ENCODE measurements around the gene GRIN3B.
"Not testable (repeated sequence)": the region's sequence is repeated elsewhere in the genome, so short reads cannot be mapped to it uniquely, and the experiment has no call there.

GRIN3B gene

DNA sequence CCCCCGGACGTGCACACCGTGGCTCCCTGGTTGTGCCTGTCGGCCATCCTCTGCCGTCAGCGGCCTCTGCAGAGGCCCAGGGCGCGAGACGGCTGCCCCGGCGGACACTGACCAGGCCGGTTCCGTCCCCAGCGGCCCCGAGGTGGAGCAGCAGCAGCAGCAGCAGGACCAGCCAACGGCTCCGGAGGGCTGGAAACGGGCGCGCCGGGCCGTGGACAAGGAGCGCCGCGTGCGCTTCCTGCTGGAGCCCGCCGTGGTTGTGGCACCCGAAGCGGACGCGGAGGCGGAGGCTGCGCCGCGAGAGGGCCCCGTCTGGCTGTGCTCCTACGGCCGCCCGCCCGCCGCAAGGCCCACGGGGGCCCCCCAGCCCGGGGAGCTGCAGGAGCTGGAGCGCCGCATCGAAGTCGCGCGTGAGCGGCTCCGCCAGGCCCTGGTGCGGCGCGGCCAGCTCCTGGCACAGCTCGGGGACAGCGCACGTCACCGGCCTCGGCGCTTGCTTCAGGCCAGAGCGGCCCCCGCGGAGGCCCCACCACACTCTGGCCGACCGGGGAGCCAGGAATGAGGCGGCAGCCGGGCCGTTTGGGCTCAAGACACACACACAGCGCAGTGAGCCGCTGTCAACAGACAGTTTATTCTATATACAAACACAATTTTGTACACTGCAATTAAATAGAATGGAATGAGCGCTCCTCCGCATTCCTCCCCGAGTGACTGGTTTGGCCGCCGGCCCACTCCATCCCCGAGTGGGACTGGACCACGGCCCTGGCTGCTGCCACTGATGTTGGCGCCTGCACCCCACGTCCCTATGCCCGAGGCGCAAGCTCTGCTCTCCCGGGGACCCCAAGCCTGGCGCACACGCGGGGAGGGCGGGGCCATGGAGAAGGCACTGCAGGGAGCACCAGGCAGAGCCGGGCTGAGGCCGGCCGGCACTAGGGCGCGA lies 9.1 kb downstream of the GRIN3B start:
- no peak for DNase-seq

DNA sequence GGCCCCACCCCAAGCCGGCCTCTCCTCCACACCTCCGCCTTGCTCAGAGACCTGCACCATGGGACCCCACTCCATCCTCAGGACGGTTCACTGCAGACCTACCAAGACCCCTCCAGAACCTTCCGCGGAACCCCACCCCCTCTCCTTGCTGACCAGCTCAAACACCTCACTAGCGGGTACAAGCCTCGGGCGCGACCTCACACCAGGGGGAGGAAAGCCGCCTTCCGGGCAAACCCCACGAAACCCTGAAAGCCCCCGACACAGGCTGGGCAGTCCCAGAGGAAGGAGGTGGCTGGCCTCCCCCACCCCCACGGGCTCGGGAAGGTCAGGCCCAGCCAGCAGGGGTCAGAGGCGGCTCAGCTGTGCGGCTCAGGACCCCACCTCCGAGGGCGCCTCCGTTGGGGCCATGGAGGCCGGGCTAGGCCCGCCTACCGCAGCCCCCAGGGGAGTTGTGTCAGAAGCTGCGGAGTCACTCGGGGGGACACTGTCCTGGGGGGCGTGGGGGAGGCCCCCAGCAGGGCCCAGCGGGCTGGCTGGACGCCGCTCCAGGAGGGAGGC lies 9.8 kb downstream of the GRIN3B start:
- no peak for DNase-seq

DNA sequence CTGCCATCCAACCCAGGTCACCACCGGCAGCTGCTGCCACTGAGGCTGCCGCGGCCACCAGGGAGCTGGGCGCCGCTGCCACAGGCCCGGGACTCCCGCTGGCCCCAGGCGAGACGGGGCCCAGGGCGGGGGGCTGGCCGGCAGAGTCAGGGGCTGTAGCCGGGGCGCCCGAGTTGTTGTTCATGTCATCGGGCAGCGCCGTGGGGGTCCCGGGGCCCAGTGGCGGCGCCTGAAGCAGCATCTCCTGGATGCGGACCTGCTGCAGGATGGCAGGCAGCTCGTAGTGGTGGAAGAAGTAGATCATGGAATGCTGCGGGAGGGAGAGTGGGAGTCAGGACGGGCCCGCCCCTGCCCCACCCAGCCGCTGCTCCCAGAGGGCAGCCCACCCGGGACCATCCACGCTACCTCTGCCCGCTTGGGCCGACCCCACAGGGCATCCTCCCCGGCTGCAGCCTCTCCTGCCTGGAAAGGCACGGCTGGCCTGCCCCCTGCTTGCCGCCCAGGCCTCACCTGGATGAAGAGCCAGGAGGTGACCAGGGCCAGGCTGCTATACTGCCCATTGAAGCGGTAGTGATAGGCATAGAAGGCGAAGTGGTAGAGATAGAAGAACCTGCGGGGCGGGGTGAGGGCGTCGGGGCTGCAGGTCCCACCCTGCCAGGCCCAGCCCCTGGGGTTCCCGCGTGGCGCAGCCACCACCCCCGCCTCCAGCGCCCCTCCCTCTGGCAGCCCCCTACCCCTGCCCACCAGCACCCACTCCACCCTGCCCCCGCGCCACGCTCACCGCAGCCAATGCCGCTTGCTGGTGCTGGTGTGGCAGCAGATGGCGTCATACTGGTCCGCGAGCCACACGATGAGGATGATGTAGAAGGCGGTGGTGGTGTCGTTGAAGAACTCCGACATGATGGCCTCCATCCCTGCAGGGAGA lies 10.6 kb downstream of the GRIN3B start:
- no peak for DNase-seq

DNA sequence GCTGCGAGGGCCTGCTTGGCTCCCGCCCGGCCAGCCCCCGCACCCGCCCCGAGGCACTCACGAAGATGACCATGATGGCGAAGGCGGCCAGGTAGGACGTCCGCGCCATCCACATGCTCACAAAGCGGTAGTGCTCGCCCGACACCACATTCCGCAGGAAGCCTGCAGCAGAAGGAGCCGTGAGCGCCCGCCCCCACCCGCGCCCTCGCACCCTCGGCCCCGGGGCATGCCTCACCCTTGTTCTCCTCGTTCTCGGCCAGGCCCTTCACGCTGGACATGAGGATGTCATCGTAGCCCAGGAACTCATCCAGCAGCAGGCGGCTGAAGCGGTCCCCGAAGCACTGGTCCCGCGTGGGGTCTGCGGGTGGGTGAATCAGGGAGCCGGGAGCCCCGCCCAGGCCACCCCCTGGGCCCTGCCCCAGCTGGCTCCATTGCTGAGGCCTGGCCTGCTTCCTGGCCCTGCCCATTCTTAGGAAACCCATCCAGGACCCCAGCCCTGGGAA lies 11.7 kb downstream of the GRIN3B start:
- no peak for DNase-seq

DNA sequence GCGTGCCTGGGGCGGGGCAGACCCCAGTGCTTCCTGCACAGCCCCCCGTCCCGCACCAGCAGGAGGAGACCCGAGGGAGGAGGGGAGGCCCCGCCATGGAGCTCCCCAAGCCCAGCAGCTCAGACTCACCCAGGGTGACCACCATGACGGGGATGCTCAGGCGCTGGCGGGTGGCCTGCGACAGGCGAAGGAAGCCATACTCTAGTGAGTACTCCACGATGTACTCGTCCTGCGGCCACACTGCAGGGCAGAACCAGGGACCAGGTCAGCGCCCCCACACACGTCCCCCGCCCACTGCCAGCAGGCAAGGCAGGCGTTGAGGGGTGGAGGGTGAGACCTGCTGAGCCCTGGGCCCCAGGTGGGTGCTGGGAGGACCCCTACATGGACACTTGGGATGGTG lies 12.1 kb downstream of the GRIN3B start:
- DNase-seq, result no peak

DNA sequence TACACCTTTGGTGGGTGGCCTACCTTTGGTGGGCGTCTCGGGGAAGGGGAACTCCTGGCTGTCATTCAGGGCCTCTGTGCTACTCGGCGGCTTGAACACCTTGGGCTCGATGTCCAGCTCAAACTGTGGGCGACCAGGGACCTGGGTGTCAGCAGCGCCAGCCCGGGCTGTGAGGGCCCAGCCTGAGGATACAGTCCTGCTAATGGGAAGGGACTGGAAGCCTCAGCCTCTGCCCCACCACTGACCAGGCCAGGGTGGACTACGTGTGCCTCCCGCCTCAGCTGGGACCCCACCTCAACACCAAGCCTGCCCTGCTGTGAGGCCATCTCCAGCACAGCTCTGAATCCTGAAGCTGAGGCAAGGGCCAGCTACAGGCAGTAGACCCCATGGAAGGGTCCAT lies 13.0 kb downstream of the GRIN3B start:
- no peak for DNase-seq

DNA sequence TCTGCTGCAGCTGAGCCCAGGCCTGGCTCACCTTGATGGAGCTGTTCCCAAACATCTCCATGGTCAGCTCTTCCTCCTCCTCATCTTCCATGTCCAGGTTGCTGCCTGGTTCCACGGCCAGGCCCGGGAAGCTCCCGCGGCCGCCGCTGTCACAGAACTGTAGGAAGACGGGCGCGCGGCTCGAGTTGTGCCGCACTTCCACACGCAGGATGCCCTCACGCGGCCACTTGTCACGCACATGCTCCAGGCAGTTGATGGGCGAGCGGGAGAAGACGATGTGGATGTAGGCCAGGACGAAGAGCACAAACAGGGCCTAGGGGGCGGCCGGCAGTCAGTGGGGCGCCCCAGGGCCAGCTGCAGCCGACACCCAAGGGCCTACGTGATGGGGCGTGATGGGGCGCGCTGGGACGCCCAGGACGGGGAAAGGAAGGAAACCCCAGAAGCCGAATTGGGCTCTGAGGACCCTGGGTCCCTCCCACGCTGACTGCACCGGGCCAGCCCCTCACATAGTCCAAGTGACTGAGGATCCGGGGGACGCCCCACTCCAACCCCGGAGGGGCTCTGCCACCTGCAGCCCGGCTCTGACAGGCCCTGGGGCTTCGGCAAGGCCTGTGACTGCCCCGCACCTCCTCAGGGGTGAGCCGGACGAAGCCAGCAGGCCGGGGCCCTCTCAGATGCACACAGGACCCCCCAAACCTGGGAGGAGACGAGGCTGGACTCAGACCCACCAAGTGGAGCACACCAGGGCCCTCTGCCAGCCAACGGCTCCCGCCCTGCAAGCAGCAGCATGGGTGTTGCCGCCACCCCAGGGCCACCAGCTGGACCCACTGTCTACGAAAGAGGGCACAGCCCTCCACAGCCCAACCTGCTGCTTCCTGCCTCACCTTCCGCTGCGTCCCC lies 14.2 kb downstream of the GRIN3B start:
- DNase-seq, result no peak

DNA sequence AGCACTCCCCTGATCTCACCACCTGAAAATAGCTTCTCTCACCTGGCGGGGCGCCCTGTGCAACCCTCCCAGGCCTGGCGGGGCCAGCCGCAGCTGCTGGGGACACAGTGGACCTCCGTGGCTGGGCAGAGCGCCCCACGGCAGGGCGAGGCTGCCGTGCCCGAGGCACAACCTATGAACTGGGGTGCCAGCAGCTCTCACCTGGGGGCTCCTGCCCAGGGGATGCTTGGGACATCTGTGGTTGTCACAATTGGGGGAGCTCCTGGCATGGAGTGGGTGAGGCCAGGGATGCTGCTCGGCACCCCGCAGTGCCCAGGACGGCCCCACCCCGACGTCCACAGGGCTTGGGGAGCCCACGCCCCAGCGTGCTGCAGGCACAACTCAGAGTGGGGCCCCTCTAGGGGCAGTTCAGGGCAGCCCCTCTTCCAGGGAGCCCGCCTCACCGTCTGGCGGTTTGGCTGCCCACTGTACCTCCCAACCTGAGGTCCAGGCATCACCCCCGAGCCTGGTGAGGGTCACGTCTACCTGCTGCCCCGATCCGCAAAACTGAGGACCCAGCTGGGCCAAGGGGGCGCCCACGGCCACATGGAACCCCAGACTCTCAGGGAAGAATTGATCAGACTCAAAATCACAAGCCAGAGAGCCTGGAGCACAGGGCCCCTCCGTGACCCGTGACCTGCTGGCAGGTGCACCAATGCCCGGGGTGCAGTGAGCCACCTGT lies 15.0 kb downstream of the GRIN3B start:
- no peak for DNase-seq

DNA sequence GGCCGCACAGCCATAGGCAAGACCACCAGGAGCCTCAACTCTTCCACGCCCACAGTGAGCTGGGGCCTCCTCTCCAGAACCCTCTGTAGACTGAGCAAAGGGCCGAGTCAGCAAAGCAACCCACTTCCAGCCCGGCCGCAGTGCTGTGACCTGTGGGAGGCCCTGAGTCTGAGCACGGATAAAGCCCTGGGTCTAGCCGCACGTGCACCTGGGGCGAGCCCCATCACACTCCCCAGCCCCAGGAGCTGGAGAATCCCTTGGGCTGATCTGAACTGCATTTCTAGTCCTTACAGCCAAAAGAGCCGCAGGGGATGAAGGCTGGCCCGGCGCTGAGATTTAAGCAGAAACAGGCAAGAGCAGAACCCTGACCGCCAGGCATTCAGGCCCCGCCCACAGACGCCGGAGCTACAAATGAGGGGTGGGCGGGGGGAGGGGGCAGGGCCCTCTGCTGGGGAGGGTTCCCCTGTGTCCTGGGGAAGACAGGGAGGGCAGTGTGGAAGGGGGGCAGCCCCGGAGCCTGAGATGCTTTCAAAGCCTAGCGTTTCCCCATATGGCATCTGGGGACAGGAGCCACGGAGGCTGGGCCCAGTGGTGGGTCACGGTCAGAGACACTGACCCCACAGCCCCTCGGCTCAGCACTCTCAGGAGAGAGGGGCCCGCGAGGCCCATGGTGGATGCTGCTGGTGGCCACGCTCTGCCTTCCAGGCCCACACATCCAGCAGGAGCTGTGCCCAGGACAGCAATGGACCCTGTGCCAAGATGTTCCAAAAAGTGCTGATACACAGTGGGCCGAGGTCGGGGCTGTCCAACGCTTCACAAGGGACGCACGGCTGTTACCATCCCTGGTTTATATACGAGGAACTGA lies 15.8 kb downstream of the GRIN3B start:
- DNase-seq, result no peak

DNA sequence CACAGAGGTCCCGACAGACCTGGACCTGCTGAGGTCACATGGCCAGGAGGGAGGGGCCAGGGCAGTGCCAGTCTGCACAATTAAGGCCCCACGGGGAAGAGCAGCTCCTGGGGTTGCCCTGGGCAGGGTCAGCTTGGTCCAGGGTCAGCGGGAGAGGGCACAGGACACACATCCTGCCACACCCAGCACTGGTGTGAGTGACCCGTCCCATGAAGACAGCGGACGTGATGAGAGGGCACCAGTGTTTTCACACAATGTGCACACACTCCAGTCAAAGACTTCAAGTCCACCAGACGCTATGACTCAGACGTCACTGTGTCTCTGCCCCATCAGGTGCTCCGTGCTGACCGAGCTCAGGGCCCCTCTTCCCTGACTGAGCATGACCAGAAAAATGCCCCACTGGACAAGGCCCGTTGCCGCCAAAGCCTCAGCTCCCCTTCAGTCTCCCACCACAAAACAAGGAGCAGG lies 16.5 kb downstream of the GRIN3B start:
- no peak for DNase-seq

DNA sequence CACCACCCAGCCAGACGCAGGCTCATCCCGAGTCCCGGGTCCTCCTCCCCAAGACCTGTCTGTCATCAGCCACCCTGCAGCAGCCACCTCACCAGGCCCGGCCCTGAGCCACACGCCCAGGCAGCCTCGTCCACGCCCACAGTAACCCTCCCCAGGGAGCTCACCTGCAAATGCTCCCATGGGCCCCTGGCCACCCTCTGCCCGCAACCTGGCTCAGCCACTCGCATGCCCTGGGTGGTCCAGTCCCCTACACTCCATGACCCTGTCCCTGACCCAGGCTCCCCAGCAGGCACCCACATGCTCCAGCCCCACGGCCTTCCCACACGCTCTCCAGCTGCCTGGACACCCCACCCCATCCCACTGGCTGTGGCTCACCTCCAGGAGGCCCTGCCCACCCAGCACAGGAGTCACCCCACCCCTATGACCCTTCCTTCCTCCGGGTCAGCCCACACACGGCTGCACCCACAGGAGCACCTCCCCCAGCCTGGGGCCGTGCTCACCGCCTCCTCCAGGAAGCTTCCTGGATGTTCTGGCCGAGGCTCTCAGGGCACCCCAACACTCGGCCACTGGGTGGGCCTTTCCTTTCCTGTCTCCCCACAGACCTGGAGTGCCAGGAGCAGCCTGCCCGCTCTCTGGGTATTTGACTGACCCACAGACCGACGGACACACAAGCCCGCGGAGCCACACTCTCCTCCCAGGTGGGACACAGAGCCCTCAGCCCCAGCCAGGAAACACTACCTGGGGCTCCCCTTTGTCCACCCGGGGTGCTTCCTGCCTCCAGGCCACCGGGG lies 17.1 kb downstream of the GRIN3B start:
- DNase-seq, result no peak

DNA sequence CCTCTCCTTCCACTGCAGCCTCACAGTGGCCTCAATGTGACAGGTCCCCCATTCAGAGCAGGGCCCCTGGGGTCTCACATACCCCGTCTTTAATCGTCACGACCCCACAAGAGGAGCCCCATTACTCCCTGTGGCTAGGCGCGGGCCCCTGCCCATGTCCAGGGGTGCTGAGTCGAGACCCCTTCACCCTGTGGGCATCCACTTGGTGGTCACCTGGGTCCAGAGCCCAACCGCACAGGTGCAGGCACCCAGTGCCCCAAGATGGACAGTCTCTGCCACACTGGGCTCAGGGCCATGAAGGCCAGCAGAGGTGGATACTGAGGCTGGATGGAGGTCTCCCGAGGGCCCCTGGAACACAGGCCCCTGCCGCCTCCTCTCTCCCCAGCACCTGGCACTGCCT lies 17.7 kb downstream of the GRIN3B start:
- DNase-seq, result no peak

DNA sequence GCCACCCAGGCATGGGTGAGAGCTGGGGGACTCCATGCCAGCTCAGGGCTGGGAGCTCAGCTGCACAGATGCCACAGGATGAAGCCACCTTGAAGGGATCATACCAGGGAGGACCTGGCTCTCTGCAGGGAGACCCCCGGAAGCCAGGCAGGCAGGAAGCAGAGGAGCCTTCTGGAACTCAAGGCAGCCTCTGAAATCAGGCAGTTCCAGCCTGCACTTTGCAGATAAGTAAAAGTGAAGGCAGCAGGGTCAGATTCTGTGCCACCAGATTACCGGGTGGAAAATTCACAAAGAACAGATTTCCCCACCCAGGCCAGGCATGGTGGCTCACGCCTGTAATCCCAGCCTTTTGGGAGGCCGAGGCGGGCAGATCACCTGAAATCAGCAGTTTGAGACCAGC lies 18.2 kb downstream of the GRIN3B start:
- no peak for DNase-seq

DNA sequence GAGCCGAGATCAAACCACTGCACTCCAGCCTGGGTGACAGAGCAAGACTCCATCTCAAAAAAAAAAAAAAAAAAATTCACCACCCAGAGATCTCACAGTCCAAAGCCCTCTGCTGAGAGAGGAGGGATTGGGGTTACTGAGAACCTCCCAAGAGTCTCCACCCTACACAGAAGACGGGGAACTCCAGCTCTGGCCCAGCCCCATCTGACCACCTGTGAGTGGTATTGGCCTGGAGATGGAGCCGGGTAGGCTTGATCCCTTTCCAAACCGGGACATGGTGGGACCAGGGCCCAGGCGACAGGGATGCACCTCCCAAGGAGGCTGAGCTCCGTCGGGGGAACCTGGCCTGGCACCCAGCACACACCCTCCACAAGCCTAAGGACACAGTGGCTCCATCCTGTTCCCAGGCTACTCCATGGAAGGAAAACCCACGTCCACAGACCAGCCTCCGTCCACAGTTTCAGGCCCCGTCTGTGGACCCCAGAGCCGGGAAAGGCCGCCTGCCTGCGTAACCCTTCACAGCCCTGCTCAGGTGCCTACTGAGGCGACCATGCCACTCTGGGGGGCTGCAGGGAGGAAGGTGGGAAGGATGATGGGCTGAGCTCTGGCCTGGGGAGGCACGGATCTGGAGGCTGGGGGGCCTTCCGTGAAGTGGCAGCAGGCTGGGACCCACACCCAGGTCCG lies 18.9 kb downstream of the GRIN3B start:
- no peak for DNase-seq

DNA sequence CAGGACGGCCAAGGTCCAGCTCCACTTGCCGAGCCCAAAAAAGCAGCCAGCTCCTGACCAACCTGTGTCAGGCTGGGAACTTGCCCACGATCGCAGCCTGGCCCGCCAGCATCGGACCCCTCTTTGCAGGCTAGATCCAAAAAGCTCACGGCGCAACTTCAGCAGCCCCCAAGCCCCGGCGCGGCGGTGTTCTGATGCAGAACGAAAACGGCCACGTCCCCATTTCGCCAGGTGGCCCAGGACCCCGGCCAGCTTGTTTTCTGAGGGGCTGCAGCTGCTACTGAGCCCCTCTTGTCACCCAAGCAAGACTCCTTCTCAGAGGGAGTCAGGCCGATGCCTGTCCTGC lies 19.4 kb downstream of the GRIN3B start:
- DNase-seq, result no peak

DNA sequence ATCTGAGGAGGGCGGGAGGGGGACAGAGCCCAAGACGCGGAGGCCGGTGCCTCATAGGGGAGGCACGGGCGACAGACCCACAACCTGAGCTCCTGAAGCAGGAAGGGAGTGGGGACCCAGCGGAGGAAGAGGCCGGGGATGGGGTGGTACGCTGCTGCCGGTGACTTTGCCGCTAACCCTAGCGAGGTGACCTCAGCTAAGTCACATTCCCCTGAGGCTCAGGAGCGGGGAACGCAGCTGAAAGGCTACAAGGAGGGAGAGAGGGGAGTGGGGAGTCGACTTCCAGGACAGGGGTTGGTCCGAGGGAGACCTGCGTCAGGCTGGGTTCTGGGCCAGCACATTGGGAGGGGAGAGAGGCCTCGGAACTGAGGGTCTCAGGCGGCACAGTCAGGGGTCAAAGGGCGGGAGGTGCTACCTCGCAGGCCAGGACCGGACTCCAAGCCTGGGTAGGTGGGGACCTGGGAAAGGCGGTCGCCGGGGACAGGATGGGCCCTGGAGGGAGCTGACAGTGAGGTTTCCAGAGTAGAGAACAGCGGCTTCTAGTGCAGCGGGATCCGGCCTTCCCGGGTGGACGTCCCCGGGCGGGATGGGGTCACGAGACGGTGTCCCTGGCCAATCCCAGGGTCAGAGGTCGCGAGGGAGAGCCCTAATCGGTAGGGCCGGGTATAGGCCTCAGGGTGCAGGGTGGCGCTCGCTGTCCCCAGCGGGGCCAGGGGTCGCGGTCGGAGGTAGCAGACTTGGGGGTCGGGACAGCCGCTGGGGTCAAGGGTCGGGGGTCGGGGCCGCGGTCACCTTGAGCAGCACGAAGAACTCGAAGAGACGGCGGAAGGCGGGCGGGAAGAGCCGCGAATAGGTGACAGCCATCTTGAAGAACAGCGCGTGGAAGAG lies 20.0 kb downstream of the GRIN3B start:
- DNase-seq, result no peak

DNA sequence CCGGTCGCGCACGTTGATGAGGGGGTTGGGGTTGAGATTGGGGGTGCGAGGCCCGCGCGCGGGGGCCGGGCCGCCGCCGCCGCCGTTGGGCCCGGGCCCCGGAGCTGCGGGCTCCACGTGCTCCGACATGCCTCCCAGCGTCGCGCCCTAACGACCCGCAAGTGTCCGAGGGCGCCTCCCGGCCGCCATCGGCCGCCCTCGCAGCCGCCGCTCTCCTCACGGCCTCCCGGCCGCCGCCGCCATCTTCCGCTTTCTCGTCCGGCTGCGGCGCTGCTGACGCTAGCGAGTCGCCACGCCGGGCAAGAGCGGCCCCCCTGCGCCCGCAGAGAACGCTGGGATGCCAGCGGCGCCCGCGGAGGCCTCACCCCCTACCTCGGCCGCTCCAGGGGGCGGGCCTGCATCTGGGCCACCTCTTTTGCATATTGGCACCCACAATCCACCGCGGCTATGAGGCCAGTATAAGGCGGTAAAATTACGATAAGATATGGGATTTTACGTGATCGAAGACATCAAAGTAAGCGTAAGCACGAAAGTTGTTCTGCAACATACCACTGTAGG lies 20.7 kb downstream of the GRIN3B start, which contains the start of gene TMEM259:
TMEM259 (minus strand) TSS at position 256 of the 558 bp plus-strand sequence; CDS start at position 129, 127 bp downstream.
- DNase-seq, result peak; percentile 96

DNA sequence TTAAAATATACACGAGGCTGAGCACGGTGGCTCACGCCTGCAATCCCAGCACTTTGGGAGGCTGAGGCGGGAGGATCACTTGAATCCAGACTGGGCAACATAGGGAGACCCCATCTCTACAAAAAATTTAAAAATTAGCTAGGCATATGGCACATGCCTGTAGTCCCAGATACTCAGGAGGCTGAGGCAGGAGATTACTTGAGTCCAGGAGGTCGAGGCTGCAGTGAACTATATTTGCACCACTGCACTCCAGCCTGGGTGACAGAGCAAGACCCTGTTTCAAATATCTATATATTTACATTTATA lies 23.6 kb downstream of the GRIN3B start:
- DNase-seq, result not testable (repeated sequence)
